ENCODE results near the gene SLX4.

The SLX4 gene

GRCh38 chr16:3548445-3548844, 63.0 kb downstream of the SLX4 start:
- DNase-seq, result no peak

GRCh38 chr16:3546986-3547682, 64.3 kb downstream of the SLX4 start:
- DNase-seq, result no peak

GRCh38 chr16:3542601-3543373, 68.6 kb downstream of the SLX4 start:
- no peak for DNase-seq

- no peak for DNase-seq
Measured at GRCh38 chr16:3541527-3542155, 69.8 kb downstream of the SLX4 start.

- no peak for DNase-seq
Measured at GRCh38 chr16:3538222-3538621, 73.2 kb downstream of the SLX4 start.

GRCh38 chr16:3536851-3537250, 74.6 kb downstream of the SLX4 start:
- DNase-seq, result peak; percentile 41

- DNase-seq, result peak; percentile 79
Measured at GRCh38 chr16:3536271-3536731, 75.1 kb downstream of the SLX4 start.

GRCh38 chr16:3534126-3534525, 77.3 kb downstream of the SLX4 start:
- DNase-seq, result no peak

GRCh38 chr16:3532741-3533140, 78.7 kb downstream of the SLX4 start:
- DNase-seq, result no peak
